ENCODE results near the gene EXOC6. TPM values are rescaled to one million over a fixed set of nuclear protein-coding genes. Genes with fewer than 3 reads are reported as not detected.
A peak's percentile ranks its signal among the peaks of the same experiment; 100 is the strongest.

Gene EXOC6
- total RNA-seq, 1 donor from 2014 or later: 25.6 TPM

DNA sequence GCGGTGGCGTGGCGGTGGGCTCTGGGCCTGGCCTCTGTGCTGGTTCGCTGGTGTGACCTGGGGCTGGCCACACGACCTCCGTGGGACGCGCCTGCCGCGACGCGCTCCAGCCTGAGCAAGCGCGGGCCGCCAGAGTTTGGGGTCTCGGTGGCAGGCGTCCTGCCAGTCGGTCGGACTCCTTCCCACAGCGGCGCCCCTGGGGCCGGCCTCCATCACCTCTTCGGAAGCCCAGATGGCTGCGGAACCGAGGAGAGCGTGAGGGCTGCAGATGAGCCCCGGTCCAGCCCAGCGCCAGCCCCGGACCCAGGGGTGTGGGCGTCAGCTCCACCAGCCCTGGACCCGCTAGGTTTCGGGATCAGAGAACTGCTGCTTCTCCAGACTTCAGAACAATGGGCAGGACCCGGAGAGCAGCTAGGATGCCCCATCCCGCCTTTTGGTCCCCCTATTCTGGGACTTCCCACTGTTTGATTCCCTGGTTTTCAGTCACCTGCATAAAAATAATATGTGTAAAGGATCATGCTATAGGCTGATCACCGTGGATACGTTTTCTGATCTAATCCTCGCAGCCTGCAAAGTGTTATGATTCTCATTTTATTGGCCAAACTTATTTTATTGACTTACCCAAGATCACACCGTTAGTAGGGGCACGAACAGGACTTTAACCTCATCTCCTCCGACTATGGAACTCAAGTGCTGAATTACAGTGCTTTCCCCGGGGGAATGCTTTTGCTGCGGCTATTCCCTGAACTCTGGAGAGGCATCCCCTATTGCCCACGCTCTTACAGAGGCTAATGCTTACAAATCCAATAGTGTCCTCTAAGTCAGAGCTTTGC lies 215.0 kb downstream of the EXOC6 start:
- TF ChIP-seq EZH2 (IDR thresholded peaks at IDR 0.05): peak; percentile 42
- TF ChIP-seq EZH2phosphoT487 (IDR thresholded peaks at IDR 0.05): no peak
- TF ChIP-seq, protein P1, sequence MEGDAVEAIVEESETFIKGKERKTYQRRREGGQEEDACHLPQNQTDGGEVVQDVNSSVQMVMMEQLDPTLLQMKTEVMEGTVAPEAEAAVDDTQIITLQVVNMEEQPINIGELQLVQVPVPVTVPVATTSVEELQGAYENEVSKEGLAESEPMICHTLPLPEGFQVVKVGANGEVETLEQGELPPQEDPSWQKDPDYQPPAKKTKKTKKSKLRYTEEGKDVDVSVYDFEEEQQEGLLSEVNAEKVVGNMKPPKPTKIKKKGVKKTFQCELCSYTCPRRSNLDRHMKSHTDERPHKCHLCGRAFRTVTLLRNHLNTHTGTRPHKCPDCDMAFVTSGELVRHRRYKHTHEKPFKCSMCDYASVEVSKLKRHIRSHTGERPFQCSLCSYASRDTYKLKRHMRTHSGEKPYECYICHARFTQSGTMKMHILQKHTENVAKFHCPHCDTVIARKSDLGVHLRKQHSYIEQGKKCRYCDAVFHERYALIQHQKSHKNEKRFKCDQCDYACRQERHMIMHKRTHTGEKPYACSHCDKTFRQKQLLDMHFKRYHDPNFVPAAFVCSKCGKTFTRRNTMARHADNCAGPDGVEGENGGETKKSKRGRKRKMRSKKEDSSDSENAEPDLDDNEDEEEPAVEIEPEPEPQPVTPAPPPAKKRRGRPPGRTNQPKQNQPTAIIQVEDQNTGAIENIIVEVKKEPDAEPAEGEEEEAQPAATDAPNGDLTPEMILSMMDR (IDR thresholded peaks at IDR 0.05): no peak
- no peaks in the 10 kb centered on the region for H3K36me3 ChIP-seq
- Mint-ChIP-seq H3K27ac (no peak overlapping the region), H3K27me3 (ENCODE audit: insufficient read depth, low read depth) (peaks cover 66% of the 10 kb centered on the region), H3K4me3 (peak overlapping the region; percentile 12), H3K36me3 (peaks cover 20% of the 10 kb centered on the region), H3K4me1 (peaks cover 10% of the 10 kb centered on the region), H3K9me3 (peaks cover 14% of the 10 kb centered on the region)
- H4K20me1 ChIP-seq (ENCODE audit: low read depth): peaks cover 21% of the 10 kb centered on the region
- H3K27me3 ChIP-seq: peaks cover 94% of the 10 kb centered on the region
- H3K4me1 ChIP-seq: peaks cover 4% of the 10 kb centered on the region
- H3K4me2 ChIP-seq: peak overlapping the region; percentile 27
- H3K9me3 ChIP-seq (ENCODE audit: low read depth): no peaks in the 10 kb centered on the region
- H2AFZ ChIP-seq (replicated peaks): no peak overlapping the region
- peaks cover 17% of the 10 kb centered on the region for H3F3A ChIP-seq (ENCODE audit: low read depth)
- no peak overlapping the region for H3K4me3 ChIP-seq
- H3K9ac ChIP-seq: no peak overlapping the region
- DNase-seq (ENCODE audit: low spot score): no peak
- no peak overlapping the region for H3K27ac ChIP-seq
- no peaks in the 10 kb centered on the region for H3K79me2 ChIP-seq (ENCODE audit: low read depth)

DNA sequence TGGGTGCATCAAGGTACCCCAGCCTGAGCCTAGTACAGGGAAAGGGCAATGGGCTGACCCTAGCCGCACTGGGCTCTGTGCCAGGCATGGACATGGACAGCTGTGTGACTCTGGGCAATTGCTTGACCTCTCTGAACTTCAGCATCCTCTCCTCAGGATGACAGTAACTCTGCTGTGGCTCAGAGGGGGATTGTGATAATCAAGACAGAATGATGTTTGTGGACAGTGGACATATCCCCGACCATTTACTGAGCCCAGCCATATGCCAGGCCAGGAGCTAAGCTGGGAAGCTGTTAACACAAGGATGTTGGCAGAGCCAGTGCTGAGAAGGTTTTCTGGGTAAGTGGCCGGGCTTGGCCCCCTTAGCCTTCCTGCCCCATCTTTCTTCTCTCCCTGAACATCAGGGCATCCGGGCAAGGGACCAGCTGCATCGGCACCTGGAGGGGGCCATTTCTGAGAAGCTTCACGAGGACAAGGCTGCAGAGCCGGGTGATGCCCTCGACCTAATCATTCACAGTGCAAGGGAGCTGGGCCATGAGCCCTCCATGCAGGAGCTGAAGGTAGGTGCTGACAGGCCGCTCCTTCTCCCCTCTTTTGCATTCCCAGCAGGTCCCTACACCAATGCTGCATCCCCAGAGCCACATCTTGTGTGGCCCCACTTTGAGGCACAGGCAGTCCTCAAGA lies 215.8 kb downstream of the EXOC6 start:
- Mint-ChIP-seq H3K27ac (no peak overlapping the region), H3K4me3 (peak overlapping the region; percentile 12), H3K9me3 (peaks cover 16% of the 10 kb centered on the region), H3K4me1 (peaks cover 15% of the 10 kb centered on the region), H3K36me3 (peaks cover 16% of the 10 kb centered on the region), H3K27me3 (ENCODE audit: insufficient read depth, low read depth) (peaks cover 72% of the 10 kb centered on the region)
- Histone ChIP-seq H3K4me1 (peaks cover 4% of the 10 kb centered on the region), H3K36me3 (no peaks in the 10 kb centered on the region), H3K4me3 (no peak overlapping the region), H4K20me1 (ENCODE audit: low read depth) (peaks cover 24% of the 10 kb centered on the region), H3K79me2 (ENCODE audit: low read depth) (no peaks in the 10 kb centered on the region), H3K27ac (no peak overlapping the region), H3F3A (ENCODE audit: low read depth) (peaks cover 17% of the 10 kb centered on the region), H3K4me2 (no peak overlapping the region), H3K27me3 (peaks cover 100% of the 10 kb centered on the region), H2AFZ (replicated peaks) (no peak overlapping the region), H3K9ac (no peak overlapping the region), H3K9me3 (ENCODE audit: low read depth) (no peaks in the 10 kb centered on the region)
- no peak for DNase-seq (ENCODE audit: low spot score)
- TF ChIP-seq EZH2 (IDR thresholded peaks at IDR 0.05) (no peak), EZH2phosphoT487 (IDR thresholded peaks at IDR 0.05) (no peak)

DNA sequence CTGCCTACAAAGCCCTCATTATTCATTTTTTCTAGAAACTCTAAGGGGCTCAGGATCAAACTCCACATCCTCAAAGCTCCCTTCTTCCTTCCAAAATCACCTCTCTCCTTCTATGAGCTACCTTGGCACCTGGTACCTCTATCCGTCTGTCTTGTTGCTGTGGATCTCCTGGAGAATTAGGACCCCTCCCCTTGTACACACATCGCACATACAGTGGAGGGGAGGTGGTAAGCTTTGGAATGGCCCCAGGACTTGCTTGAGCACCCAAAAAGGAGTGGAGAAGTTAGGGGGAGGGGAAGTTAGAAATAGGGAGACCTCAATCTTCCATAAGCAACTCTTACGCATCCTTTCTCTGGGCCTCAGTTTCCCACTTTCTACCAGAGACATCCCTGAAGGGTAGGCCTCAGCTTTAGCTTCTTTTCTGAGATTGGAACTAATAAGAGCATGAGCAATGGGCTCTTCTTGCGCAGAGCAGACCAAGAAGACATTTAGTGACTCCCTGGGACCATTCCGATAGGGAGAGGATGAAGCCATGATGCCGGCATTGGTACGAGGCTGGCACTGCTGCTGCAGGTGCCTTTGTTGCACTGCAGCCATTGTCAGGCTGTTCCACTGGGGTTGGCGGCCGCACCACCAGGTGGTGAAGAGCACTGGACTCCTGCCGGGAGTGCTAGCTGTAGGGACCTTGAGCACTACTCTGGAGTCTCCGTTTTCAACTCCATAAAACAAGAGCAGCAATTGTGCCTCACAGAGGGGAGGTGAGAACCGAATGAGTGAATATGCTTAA lies 216.7 kb downstream of the EXOC6 start:
- peak overlapping the region; percentile 68 for H3K4me2 ChIP-seq
- peak overlapping the region; percentile 82 for H3K4me3 Mint-ChIP-seq

More for the DNA sequence above, 216.7 kb downstream of the EXOC6 start:
- H3K27me3 ChIP-seq: peaks cover 100% of the 10 kb centered on the region
- TF ChIP-seq EZH2phosphoT487 (IDR thresholded peaks at IDR 0.05) (no peak), EZH2 (IDR thresholded peaks at IDR 0.05) (no peak)
- TF ChIP-seq, protein P1 (IDR thresholded peaks at IDR 0.05): no peak
- H3K9ac ChIP-seq: no peak overlapping the region
- H3K27me3 Mint-ChIP-seq (ENCODE audit: insufficient read depth, low read depth): peaks cover 69% of the 10 kb centered on the region
- H3K27ac ChIP-seq: no peak overlapping the region
- H3K9me3 ChIP-seq (ENCODE audit: low read depth): no peaks in the 10 kb centered on the region
- peaks cover 7% of the 10 kb centered on the region for H3K9me3 Mint-ChIP-seq
- peaks cover 14% of the 10 kb centered on the region for H3K4me1 Mint-ChIP-seq
- H3K36me3 ChIP-seq: no peaks in the 10 kb centered on the region
- H4K20me1 ChIP-seq (ENCODE audit: low read depth): peaks cover 33% of the 10 kb centered on the region
- no peak for DNase-seq (ENCODE audit: low spot score)
- H3K79me2 ChIP-seq (ENCODE audit: low read depth): no peaks in the 10 kb centered on the region
- H3K4me3 ChIP-seq: peak overlapping the region; percentile 40
- peaks cover 4% of the 10 kb centered on the region for H3K4me1 ChIP-seq
- H3K27ac Mint-ChIP-seq: no peak overlapping the region
- peaks cover 6% of the 10 kb centered on the region for H3K36me3 Mint-ChIP-seq
- H3F3A ChIP-seq (ENCODE audit: low read depth): peaks cover 17% of the 10 kb centered on the region
- H2AFZ ChIP-seq (replicated peaks): no peak overlapping the region
